GM04504 (cell line): ENCODE data around the gene EIF2AK3.
"Not testable (repeated sequence)": the region's sequence is repeated elsewhere in the genome, so short reads cannot be mapped to it uniquely, and the experiment has no call there.

Experiments
- DNase-seq: peaks from one replicate; pipeline ENCODE4 v3.0.0-alpha.2; 2012; ENCODE audit warnings: low read depth

Gene EIF2AK3

GRCh38 chr2:88627055-88627855, at the start of gene EIF2AK3:
Gene EIF2AK3, minus strand, starts transcription at chr2:88627464. Its CDS starts 190 bp downstream, at chr2:88627274.
- peak; percentile 100 for DNase-seq

DNA sequence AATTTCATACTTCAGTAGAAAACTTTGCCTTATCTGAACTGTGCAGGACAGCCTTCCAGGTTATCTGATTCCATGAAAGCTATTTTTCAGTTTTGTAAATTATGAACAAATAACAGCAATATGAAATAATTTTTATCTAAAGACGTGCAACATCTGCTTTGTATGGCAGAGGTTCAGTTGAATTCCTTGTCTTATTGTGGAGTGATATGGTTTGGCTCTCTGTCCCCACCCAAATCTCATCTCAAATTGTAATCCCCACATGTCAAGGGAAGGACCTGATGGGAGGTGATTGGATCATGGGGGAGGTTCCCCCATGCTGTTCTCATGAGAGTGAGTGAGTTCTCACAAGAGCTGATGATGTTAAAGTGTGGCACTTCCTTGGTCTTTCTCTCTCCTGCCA, 46.1 kb upstream of the EIF2AK3 start:
- no peak for DNase-seq

GRCh38 chr2:88671786-88672427, 44.6 kb upstream of the EIF2AK3 start:
- DNase-seq, result no peak

GRCh38 chr2:88669482-88670214, 42.4 kb upstream of the EIF2AK3 start:
- DNase-seq, result no peak

DNA sequence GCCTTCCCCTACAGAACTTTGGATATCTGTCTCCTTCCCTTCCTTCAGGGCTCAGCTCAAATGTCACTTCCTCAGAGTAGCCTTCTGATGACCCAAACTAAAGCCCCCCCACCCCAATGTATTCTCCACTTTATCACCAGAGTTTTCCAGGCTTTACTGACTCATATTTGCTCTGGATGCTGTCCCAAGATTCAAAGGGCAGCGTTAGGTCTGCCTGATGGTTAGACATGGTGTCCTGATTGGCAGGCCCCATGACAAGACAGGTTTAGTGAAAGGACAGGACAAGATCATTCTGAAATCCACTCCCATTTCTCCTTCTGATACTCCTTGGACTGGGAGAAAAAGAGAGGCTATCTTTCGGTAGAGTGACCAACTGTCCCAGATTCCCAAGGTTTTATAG, 41.6 kb upstream of the EIF2AK3 start:
- DNase-seq, result no peak

DNA sequence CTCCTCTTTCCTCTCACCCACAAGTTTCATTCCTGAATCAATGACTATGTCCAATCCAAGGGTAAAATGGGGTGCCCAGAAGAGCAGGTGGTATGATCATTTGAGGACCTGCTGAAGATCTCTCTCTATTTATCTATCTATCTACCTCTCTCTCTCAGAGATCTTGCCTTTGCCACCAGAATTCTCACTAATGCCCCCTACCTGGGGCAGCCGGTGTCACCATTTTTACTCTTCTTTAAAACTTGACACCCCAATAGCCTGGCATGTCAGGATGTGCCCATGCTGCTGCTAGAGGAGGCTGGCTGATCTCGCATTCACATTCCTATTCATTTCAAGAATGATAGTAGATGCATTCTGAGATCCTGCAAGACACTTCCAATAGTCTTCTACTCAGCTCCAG, 40.0 kb upstream of the EIF2AK3 start:
- DNase-seq, result no peak

- DNase-seq, result no peak
These were observed 39.3 kb upstream of the EIF2AK3 start for GRCh38 chr2:88666576-88666975.

DNA sequence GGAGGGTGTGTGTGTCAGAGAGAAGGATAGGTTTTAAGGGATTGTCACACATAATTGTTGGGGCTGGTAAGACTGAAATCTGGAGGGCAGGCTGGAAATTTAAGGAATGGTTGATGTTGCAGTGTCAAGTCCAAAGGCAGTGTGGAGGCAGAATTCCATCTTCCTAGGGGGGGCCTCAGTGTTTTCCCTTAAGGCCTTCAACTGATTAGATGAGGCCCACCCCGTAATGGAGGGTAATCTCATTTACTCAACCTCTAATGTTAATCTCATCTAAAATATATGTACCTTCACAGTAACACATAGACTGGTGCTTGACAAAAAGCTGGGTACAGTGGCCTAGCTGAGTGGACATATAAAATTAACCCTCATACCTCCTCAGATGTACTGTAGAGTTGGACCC, 33.4 kb upstream of the EIF2AK3 start:
- DNase-seq, result no peak

DNA sequence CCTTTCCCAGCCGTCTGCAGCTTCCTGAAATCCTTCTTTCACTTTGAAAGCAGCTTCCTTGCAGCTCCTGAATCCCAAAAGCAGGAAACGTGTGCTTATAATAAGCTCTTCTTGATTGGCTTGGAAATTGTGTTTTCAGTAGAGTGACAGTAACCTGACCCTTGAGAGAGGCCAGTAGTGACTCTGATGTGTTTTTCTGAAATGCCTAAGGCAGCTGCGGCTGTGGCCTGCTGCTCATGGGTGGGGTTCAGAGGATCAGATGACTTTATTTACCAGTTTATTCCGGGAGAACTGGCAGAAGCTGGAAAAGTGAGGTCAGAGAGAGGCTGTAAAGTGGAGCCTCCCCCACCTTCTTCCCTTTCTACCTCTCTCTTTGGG, 32.3 kb upstream of the EIF2AK3 start:
- peak; percentile 48 for DNase-seq

- DNase-seq, result no peak
These were observed 31.7 kb upstream of the EIF2AK3 start for GRCh38 chr2:88658881-88659537.

DNA sequence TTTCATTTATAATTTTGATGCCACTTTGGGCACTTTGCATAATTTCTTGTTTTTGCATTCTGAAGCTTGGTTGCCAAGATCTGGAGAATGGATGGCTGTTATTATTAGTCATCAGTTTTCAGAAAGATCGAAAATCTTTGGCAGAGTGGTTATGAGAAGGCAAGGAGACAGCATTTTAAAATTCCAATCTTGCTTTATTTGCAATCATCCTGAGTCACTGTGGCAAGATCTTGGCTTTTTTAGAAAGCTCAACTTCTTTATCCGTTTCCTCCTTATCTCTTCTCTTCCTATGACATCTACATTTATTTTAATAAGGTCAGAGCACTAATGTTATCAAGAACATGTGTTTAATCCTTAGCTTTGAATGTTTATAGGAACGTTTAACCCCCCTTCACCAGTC, 31.1 kb upstream of the EIF2AK3 start:
- DNase-seq, result no peak

- DNase-seq, result no peak
These were observed 29.9 kb upstream of the EIF2AK3 start for GRCh38 chr2:88657131-88657530.

DNA sequence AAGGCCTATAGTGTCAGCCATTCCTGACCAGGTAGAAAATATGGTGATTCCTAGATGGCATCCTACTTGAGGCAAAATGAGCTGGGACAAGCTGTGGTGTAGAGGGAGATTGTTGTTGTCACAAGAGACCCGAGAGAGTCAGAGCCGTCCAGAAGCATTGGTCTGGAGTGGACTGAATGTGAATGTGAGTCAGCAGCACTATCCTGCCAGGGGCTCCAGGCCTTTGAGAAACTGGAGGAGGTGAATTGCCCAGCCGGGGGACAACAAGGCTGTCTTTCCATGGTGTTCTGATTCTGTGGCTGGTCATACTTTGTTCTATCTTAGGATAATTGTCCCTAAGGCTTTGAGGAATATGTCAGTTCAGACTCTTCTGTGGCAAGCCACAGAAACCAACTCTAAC, 29.4 kb upstream of the EIF2AK3 start:
- DNase-seq, result no peak

- DNase-seq, result no peak
These were observed 27.4 kb upstream of the EIF2AK3 start for GRCh38 chr2:88654714-88655113.

DNA sequence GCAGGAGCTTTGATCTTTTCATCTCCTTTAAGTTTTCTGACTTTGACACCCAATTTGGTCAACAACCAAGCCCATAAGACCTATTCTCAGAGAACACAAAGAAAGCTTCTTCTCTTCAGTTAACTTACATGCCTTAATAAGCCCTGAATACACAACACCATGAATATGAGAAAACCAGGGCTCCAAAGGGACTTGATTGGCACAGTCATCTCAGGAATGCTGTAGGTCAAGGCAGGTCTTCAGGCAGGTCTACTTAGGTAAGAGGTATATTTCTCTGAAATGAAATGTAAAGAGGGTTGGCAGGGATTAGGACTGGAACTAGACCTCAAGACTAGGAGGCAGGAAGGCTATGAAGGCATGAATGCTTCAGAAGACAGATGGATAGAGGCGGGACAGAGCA, 24.4 kb upstream of the EIF2AK3 start:
- DNase-seq, result no peak

DNA sequence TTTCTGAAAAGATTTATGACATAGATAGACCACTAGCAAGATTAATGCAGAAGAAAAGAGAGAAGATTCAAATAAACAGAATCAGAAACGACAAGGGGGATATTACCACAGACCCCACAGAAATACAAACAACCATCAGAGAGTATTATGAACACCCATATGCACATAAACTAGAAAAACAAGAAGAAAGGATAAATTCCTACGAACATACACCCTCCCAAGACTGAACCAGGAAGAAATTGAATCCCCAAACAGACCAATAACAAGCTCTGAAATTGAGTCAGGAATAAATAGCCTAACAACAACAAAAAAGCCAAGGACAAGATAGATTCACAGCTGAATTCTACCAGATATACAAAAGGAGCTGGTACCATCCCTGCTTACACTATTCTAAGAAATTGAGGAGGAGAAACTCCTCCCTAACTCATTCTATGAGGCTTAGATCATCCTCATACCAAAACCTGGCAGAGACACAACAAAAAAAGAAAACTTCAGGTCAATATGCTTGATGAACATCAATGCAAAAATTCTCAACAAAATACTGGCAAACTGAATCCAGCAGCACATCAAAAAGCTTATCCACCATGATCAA, 18.1 kb upstream of the EIF2AK3 start:
- not testable (repeated sequence) for DNase-seq

DNA sequence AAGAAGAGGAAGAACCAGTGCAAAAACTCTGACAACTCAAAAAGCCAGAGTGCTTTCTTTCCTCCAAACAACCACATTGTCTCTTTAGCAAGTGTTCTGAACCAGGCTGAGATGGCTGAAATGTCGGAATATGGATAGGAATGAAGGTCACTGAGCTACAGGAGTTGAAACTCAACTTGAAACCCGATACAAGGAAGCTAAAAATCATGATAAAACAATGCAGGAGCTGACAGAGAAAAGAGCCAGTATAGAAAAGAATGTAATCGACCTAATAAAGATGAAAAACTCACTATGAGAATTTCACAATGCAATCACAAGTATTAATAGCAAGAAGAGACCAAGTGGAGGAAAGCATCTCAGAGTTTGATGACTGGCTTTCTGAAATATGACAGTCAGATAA, 15.0 kb upstream of the EIF2AK3 start:
- DNase-seq, result no peak

DNA sequence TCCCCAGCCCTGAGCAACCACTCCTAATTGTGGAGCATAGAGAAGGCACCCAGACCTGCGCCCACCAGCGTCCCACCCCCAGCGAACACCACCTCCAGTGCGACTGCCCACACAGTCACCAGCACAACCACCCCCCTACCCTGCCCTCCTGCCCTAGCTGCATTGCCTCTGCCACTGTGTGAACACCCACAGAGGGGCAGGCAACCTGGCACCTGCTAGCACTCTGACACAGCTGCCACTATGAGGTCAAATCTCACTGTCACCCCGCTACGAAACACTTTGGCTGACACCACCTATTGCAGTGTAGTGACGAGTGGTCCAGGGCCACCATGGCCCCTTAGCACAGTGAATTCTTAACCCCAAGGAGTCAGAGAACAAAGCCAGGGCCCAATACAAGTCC, 14.1 kb upstream of the EIF2AK3 start:
- DNase-seq, result no peak

DNA sequence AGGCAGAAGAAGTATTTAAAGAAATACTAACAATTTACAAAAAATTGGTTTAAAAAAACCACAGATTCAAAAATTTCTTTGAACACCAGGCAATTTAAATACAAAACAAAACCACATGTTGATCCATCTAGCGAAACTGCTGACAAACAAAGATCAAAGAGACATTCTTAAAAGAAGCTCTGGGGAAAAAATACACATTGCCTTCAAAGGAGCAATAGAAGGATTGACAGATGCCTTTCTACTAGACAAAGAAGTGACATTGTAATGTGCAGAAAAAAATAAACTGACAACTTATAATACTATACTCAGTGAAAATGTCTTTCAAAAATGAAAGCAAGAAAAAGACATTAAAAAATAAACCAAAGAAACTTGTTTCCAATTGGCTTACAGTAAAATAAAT, 12.6 kb upstream of the EIF2AK3 start:
- no peak for DNase-seq

GRCh38 chr2:88638743-88639142, 11.5 kb upstream of the EIF2AK3 start:
- no peak for DNase-seq

DNA sequence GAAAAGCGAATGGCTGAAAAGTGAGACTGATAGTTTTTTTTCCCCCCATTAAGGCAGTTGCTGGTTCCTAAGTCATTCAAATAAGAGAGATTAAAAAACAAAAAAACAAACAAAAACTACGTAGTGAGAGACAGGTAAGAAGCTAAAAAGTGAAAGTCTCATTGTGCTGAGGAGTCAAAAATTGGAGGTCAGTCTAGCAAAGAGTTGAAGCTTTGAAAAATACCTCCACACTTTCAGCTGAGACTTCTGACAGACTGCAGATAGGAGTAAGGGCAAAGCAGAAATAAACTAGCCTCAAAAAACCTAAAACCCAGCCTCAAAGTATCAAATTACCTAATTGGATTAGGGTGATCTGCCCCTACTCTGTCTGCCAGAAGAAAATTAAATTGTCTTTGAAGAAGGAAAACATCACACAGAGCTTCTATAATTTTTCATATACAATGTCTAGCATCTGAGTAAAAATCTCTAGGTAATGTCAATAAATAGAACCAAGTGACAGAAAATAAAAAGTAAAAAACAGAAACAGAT, 10.9 kb upstream of the EIF2AK3 start:
- DNase-seq, result no peak

DNA sequence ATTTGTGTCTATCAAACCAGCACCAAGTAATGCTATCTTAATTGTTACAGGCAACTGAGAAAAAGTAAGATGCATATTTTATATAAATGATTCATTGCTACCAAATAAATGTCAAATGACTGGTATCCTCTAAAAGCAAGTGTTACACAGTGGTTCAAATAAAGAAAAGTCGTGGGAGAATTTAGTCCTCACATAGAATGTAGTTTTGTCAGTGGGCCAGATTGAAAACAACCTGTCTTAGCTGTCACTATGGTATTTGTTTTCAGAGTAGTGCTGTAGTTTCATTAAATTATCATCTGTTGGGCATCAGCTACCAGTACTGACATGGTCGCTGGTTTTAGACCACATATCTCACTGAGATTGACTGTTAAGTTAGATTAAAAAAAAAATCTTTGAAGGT, 10.2 kb upstream of the EIF2AK3 start:
- DNase-seq, result no peak
